Measurements from ENCODE around the gene KCNMB2. TPM values are rescaled to one million over a fixed set of nuclear protein-coding genes. Genes with fewer than 3 reads are reported as not detected.

Gene KCNMB2
- total RNA-seq, 3 donors from 2014 or later = 0.19 to 1.3 TPM; not detected in 1

DNA sequence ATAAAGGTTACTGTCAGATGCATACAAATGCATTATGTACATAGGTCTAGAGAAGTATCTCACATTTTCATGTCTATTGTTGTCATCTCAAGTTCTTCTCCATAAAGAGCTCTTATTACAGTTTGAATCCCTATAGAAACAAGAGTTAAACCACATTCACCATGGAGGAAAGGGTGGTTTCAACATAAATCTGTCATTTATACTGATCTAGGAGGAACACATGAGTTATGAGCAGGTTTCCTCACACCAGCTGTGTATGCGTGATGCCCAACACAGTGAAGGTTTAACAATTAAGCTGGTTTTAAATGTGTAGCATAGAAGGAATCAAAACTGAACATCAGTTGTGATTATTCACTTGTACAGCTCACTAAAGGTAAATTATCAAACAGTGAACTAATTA is 251.7 kb downstream of the KCNMB2 start:
- TF ChIP-seq, protein P1, sequence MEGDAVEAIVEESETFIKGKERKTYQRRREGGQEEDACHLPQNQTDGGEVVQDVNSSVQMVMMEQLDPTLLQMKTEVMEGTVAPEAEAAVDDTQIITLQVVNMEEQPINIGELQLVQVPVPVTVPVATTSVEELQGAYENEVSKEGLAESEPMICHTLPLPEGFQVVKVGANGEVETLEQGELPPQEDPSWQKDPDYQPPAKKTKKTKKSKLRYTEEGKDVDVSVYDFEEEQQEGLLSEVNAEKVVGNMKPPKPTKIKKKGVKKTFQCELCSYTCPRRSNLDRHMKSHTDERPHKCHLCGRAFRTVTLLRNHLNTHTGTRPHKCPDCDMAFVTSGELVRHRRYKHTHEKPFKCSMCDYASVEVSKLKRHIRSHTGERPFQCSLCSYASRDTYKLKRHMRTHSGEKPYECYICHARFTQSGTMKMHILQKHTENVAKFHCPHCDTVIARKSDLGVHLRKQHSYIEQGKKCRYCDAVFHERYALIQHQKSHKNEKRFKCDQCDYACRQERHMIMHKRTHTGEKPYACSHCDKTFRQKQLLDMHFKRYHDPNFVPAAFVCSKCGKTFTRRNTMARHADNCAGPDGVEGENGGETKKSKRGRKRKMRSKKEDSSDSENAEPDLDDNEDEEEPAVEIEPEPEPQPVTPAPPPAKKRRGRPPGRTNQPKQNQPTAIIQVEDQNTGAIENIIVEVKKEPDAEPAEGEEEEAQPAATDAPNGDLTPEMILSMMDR (IDR thresholded peaks at IDR 0.05) = no peak
- ATAC-seq (no peak), DNase-seq (no peak)
- Histone ChIP-seq H3K9me3 (no peaks in the 10 kb centered on the region), H3K36me3 (ENCODE audit: low read depth) (no peaks in the 10 kb centered on the region), H3K4me3 (no peak overlapping the region), H3K4me1 (ENCODE audit: low read depth) (no peaks in the 10 kb centered on the region)
- intact Hi-C loops (cut with DNase I, micrococcal nuclease) = no loop called here

DNA sequence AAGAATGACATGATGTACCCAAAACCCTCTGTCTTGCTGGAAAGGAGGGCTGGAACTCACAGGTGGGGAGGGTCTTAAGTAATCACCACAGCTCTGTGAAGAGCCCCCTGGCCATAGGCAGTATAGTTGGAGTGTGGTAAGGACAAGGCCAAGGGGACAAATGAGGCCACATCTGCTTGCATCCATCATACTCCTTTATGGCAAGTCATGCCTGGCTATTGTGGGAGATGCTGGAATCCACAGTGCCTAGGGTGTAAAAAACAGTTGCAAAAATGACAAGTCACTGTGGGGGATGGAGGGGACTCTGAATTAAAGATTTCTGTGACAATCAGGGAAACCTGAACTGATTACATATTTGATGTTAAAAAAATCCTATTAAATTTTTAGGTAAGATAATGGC is 258.5 kb downstream of the KCNMB2 start:
- H3K9me3 ChIP-seq = no peaks in the 10 kb centered on the region

DNA sequence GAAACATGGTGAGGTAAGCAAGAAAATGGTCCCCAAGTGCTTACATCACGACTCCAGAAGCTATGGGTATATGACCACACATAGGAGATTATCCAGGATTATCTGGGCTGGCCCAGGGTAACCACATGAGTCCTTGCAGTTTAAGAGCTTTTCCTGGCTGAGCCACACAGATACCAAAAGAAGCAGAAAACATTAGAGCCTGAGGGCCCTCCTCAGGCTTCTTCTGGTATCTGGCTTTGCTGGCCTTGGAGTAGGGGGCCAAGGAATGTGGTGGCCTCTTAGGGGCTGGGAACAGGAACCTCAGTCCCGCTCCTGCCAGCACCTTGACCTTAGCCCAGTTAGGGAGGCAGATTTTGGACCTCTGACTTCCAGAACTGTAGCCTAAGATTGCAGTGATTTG is 259.1 kb downstream of the KCNMB2 start:
- TF ChIP-seq, protein P1 (IDR thresholded peaks at IDR 0.05) = no peak
- Histone ChIP-seq H3K9me3 (no peaks in the 10 kb centered on the region), H3K4me1 (ENCODE audit: low read depth) (no peaks in the 10 kb centered on the region), H3K36me3 (ENCODE audit: low read depth) (no peaks in the 10 kb centered on the region), H3K4me3 (no peak overlapping the region)
- ATAC-seq (no peak), DNase-seq (no peak)
- intact Hi-C loops (cut with DNase I, micrococcal nuclease) = no loop called here

More for the DNA sequence above, 258.5 kb downstream of the KCNMB2 start:
- Histone ChIP-seq H3K4me3 (no peak overlapping the region), H3K4me1 (ENCODE audit: low read depth) (no peaks in the 10 kb centered on the region), H3K36me3 (ENCODE audit: low read depth) (no peaks in the 10 kb centered on the region)
- intact Hi-C loops (cut with DNase I, micrococcal nuclease) = no loop called here
- DNase-seq = no peak
- TF ChIP-seq, protein P1 (IDR thresholded peaks at IDR 0.05) = no peak
- no peak for ATAC-seq

DNA sequence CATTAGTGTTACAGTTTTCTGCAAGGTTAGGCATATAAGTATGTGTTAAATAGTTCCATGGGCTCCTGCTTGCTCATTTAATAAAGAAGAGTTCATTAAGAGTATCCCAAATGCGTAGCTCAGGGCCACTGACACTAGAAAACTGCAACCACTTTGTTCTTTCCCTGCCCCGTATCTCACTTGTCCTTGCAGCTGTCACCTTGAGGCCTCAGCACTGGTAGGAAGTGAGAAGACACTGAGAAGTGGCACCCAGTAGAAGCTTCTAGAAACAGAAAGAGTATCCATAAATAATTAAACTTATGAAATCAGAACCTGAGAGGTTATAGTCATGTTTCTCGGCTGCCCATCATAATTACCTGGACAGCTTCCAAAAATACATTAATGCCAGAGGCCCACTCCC is 266.0 kb downstream of the KCNMB2 start:
- intact Hi-C loops (cut with DNase I, micrococcal nuclease) = no loop called here

DNA sequence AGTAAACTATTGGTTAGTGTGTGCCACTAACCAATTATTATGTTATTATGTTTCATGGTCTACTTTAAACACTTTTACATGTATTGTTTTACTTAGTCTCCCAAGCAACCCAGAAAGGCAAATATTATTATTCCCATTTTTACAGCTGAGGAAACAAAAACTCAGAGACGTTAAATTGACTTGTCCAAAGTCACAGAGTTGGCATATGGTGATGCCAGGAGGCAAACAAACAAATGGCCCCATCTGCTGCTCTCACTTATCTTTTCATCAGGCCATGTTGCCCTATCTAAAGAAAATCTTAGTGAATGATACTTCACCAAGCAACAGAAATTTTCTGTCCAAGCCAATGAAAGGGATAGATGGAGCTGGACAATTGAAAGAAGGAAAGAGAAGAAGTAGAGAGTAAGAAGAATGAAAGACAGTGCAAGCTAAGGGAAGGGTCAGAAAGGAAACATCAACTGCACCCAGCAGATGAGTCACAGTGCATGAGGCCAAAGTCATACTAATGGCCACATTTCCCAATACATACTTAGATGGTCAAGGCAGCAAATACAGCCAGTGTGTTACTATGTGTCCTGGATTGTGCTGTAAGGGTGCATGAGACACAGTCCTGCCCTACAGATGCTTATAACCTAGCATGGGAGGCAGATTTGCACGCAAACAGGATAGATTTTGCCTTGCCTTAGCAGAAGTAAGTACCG is 266.9 kb downstream of the KCNMB2 start:
- no peak for DNase-seq
- Histone ChIP-seq H3K36me3 (ENCODE audit: low read depth) (no peaks in the 10 kb centered on the region), H3K4me1 (ENCODE audit: low read depth) (no peaks in the 10 kb centered on the region), H3K4me3 (no peak overlapping the region), H3K9me3 (no peaks in the 10 kb centered on the region)
- intact Hi-C loops (cut with DNase I, micrococcal nuclease) = no loop called here
- peak; percentile 46 for ATAC-seq
- TF ChIP-seq, protein P1 (IDR thresholded peaks at IDR 0.05) = no peak

More for the DNA sequence above, 266.0 kb downstream of the KCNMB2 start:
- H3K9me3 ChIP-seq = no peaks in the 10 kb centered on the region
- TF ChIP-seq, protein P1 (IDR thresholded peaks at IDR 0.05) = no peak
- no peaks in the 10 kb centered on the region for H3K36me3 ChIP-seq (ENCODE audit: low read depth)
- DNase-seq = no peak
- H3K4me3 ChIP-seq = no peak overlapping the region
- no peaks in the 10 kb centered on the region for H3K4me1 ChIP-seq (ENCODE audit: low read depth)
- no peak for ATAC-seq
